NCI-H82 treated with DMSO at 0.1 percent for 48 hours (cell line): ENCODE results near the gene CLINT1.
"Not testable (repeated sequence)": the region's sequence is repeated elsewhere in the genome, so short reads cannot be mapped to it uniquely, and the experiment has no call there.

Source experiments
- DNase-seq: peaks from one replicate; lab custom pipeline; 2025; ENCODE audit not compliant: unreplicated experiment; lab: John Stamatoyannopoulos, UW

The CLINT1 gene

GRCh38 chr5:157862183-157862851 is 3.4 kb upstream of the CLINT1 start:
- DNase-seq, result no peak

- DNase-seq, result no peak
Measured at GRCh38 chr5:157860898-157861890, 2.2 kb upstream of the CLINT1 start.

- DNase-seq, result no peak
Measured at GRCh38 chr5:157859227-157859575, 256 bp upstream of the CLINT1 start.

- DNase-seq, result no peak
Measured at GRCh38 chr5:157857816-157858526, 974 bp downstream of the CLINT1 start.

GRCh38 chr5:157855404-157855994 is 3.4 kb downstream of the CLINT1 start:
- DNase-seq, result no peak

- DNase-seq, result not testable (repeated sequence)
Measured at GRCh38 chr5:157853365-157853764, 5.6 kb downstream of the CLINT1 start.

- DNase-seq, result no peak
Measured at GRCh38 chr5:157845914-157846598, 12.9 kb downstream of the CLINT1 start.

GRCh38 chr5:157842787-157843186 is 16.2 kb downstream of the CLINT1 start:
- no peak for DNase-seq

- DNase-seq, result no peak
Measured at GRCh38 chr5:157842185-157842584, 16.8 kb downstream of the CLINT1 start.

- no peak for DNase-seq
Measured at GRCh38 chr5:157839157-157839795, 19.7 kb downstream of the CLINT1 start.

- DNase-seq, result no peak
Measured at GRCh38 chr5:157836121-157836753, 22.7 kb downstream of the CLINT1 start.

- no peak for DNase-seq
Measured at GRCh38 chr5:157835041-157835440, 23.9 kb downstream of the CLINT1 start.

GRCh38 chr5:157828944-157829639 is 29.9 kb downstream of the CLINT1 start:
- no peak for DNase-seq

GRCh38 chr5:157828105-157828943 is 30.6 kb downstream of the CLINT1 start:
- no peak for DNase-seq

GRCh38 chr5:157827423-157827822 is 31.5 kb downstream of the CLINT1 start:
- no peak for DNase-seq

GRCh38 chr5:157823655-157824054 is 35.3 kb downstream of the CLINT1 start:
- DNase-seq, result no peak

- no peak for DNase-seq
Measured at GRCh38 chr5:157821822-157822622, 36.9 kb downstream of the CLINT1 start.
